HG02678 (cell line): ENCODE measurements around the gene LRRC1.

Source experiments
- ATAC-seq: cut with Tn5 transposase; IDR thresholded peaks from one replicate; pipeline ENCODE4 v1.9.1; 2021; ENCODE audit warnings: mild to moderate bottlenecking, moderate library complexity; ENCODE audit not compliant: unreplicated experiment

Gene LRRC1

GRCh38 chr6:53813801-53814200, 19.0 kb downstream of the LRRC1 start:
- ATAC-seq, result no peak

DNA sequence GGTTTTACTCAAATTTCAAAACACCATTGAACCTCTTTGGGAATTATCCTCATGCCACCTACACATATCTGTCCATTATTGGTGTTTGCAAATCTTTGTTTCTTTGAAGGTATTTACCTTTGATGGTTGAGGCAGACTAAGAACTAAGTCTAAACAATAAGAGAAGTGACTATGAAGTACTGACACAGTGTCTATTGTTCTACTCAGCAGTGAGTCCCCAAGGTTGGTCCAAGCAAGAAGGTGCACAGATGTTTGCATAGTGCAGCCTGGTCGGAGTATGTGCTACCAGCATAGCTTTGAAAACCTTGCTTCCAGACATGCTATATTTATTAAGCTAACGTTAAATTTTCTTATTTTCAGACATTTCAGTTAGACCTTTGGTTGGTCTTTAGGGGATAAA, 19.5 kb downstream of the LRRC1 start:
- no peak for ATAC-seq

DNA sequence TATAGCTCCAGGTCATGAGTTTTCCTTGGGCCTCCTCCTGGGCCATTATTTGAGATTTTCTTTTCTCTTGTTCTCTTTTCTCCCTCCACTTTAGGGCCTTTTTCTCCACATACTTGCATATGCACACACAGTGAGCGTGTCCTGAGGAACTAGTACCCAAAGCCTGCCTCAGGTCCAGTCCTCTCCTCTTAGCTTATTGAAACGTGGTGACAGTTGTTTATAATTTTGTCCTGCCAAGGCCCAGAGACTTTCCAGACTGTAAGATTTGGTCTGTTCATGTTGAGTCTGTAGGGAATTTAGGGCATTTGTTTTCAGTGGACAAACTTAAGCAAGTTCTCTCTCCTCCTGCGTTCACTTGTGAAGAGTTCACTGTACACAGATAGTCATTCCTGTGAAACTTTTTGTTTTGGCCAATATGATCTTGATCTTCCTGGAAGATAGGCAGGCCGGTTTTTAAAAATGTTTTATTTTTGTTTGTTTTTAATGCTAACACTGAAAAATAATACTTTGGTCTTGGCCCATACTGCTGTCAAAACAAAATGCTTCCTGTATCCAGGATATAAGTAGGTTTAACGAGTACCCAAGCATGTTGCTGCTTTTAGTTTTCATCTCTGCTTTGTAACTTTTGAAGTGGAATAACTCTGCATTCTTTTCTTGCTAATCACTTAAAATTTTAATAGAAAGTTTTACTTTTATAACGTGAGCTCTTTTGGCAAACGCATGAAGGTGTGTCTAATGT, 20.7 kb downstream of the LRRC1 start:
- ATAC-seq, result no peak

DNA sequence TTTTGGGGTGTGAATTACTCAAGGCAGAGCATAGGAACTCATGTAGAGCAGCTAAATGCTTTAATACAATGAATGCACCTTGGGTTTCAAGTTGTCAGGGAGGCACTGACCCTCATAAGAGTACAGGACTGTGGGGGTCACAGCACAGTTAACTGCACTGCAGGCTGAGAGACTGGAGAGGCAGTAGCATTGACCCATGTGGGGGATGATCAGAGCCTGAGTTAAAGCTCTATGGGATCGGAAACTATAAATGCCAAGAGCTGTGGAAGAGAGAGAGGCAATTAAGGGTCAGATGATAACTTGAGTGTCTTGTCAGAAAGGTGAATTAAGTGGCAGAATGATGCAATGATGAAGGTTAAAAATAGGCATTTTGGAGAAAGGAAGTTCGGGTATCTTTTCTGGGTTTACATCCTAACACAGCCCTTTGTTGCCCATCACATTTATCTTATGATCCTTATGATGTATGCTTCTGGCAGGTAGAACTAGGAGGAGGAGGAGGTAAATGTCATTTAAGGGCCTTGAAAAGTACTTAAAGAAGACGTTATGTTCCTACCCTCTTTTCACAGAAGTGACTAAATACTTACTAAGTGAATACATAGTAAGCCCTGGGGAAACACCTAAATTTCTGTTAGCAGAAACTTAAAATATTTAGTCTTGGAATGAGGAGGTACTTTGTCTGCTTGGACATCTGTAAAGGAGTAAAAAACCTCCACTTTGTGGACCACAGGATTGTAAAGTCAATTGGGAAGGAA, 24.2 kb downstream of the LRRC1 start:
- ATAC-seq, result no peak

- no peak for ATAC-seq
Observed at GRCh38 chr6:53822401-53823125, 27.8 kb downstream of the LRRC1 start.

GRCh38 chr6:53824714-53825113, 29.9 kb downstream of the LRRC1 start:
- no peak for ATAC-seq

- peak; percentile 74 for ATAC-seq
Observed at GRCh38 chr6:53825532-53826321, 30.9 kb downstream of the LRRC1 start.

- ATAC-seq, result no peak
Observed at GRCh38 chr6:53827531-53827930, 32.7 kb downstream of the LRRC1 start.

DNA sequence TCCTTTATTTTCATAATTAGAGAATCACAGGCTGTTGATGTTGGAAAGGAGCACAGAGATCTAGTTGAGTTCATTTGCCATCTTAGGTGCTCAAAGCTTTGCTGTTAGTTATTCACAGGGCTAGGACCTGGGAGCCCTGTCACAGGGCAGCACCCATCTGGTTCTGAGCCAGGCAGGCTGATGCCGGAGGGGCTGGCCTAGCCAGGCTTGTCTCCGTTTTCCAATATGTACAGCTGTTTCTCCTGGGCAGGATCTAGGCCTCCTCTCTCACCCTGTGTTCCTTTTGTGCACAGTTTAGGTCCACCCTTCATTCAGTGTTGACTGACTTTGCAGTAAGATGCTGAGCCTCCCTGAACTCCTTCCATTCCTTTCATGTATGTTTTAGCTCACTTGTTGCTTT, 33.4 kb downstream of the LRRC1 start:
- no peak for ATAC-seq

GRCh38 chr6:53828966-53829697, 34.3 kb downstream of the LRRC1 start:
- no peak for ATAC-seq

- ATAC-seq, result no peak
Observed at GRCh38 chr6:53829698-53830221, 35.0 kb downstream of the LRRC1 start.

DNA sequence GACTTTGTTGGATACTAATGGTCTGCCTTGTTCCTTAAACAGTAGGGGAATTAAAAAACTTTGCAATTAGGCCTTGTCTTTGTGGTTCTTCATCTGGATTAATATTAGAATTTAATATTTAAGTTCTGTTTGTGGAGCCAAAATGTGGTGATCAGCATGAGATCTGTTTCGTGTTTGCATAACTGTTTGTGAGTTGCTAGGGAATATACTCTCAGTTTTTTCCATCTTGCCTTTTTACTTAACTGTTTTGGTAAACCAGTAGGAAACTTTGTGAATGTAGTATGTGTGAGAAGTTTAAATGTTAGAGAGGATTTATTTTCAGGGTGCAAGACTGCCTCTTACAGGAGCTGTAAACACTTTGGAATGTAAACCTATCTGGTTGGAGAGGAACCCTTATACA, 35.6 kb downstream of the LRRC1 start:
- no peak for ATAC-seq

GRCh38 chr6:53831081-53831869, 36.5 kb downstream of the LRRC1 start:
- no peak for ATAC-seq

DNA sequence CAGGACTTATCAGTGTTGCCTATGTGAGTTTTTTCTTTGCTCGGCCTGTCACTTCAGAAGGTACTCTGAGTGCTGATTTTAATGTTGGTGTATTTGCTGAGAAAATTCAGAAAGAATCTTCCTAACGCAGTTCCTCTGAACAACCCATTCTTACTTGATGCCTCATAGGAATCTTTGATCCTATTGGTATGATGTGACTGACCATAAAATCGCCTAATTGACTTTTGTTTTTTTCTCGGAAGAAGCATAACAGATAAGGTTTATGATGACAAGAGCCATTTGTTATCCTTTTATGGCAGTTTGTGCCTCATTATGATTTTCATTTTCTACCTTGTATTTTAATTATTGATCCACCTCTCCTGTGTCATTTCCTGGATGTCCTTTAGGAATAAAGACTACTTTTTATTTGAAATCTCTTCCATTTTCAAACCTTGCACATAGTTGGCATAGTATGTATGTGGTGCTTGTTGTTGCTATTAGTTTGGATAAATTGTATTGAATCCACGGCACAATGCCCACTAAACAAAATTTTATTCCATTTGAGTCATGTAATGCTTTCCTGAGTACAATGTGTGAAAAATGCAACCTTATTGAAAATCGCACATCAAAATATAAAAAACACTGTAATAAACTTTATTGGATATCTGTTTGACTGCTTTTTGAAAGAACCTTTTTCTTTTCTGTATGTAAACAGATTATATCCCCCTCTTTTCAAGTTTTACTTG, 37.3 kb downstream of the LRRC1 start:
- ATAC-seq, result no peak

DNA sequence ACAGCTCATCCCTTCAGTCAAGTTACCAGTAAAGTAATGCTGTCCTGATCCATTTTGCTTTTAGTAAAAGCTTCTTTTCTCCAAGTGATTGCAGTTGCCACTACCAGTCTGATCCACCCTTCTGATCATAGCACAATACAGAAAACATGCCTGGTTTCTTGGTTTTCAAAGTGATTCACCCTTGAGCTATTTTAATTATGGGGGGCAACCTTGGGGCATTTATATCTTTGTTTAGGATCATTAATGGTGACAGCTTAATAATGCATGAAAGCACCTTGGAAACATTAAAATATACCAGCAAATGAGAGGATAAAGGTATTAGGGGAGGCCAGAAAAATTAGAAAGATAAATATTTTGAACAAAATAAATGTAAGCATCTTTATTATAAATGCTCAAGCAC, 38.4 kb downstream of the LRRC1 start:
- ATAC-seq, result no peak

DNA sequence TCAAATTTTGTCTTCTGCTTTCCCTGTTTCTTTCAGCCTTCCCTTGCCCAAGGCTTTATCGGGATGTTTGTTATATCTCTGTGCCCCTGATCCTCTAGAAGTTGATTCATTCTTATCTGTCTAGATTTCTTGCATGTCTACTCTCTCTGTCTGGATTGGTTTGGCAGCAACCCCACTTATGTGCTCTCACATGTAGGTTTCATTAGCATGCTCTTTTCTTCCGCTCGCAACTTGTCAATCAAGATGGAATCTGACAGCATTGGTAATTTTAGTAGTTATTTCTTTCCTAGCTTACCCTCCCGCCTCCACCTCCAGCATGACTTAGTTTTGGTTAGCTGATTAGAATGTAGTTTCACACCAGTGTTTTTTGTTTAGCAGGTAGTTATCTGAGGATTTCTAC, 39.3 kb downstream of the LRRC1 start:
- no peak for ATAC-seq

DNA sequence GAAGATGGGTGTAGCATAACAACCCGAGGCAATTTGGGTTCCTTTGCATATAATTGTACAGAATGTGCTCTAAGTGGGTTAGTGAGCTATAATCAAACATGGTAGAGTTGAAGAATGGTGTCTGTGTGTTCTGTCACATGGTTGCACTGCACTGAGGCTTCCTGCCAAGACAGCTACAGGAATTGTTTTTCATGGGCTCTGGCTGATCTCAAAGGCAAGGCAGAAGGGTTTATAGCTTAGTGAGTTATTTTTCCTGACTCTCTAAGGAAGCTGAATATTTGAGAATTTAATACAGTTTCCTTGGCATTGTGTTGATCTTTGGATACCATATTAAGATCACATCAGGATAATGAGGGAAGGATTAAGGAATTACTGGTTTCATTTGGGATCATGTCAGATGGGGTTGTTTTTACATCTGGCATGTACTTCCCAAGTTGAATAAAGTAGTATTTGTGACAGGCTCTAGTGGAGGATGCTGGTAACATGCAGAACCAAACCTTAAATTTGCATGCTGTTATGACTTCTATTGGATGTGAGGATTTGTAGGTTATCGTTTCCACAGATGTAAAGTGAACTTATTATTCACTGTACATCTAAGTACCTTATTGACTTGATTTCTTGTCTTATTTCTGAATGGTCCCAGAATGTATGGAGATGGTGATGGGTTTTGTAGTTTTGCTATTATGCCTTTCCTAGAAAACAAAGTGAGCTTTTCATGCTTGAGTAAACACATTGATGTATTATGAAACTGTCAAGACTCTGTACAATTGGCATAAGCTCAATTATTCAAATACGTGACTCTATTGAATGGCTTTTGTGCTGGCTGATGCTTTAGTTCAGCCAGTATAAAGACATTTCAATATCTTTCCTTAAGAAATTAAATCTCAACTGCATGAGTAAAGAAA, 43.3 kb downstream of the LRRC1 start:
- no peak for ATAC-seq

DNA sequence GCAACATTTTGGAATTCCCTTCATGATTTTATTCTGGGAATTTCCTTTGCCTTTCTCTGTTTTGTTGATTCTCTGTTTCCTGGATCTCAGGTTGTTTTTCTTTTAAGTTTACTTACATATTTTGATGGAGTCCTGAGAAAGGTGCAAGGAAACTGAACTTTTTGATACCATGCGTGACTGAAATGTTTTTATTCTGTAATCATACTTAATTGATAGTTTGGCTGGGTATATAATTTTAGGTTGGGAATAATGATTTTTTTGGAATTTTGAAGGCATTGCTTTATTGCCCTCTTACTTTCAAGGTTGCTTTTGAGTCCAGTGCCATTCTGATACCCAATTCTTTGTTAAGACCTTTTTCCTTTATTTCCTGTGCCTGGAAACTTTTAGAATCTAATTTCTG, 45.2 kb downstream of the LRRC1 start:
- no peak for ATAC-seq
